Measurements from ENCODE around the gene OR6S1.
"Not testable (repeated sequence)": the region's sequence is repeated elsewhere in the genome, so short reads cannot be mapped to it uniquely, and the experiment has no call there.

Gene OR6S1

GRCh38 chr14:20602583-20602982, 38.9 kb downstream of the OR6S1 start (continued):
- TF ChIP-seq CREB5 (CRISPR knock-in tag; IDR thresholded peaks at IDR 0.05; ENCODE audit: low read depth) (no peak), ZC3H10 (CRISPR knock-in tag; IDR thresholded peaks at IDR 0.05) (no peak), BACH2 (CRISPR knock-in tag; IDR thresholded peaks at IDR 0.05; ENCODE audit: borderline replicate concordance) (no peak), ZNF8 (CRISPR knock-in tag; IDR thresholded peaks at IDR 0.05) (no peak), TOX (CRISPR knock-in tag; IDR thresholded peaks at IDR 0.05; ENCODE audit: borderline replicate concordance) (no peak)

- ATAC-seq: no peak
- no peak for TF ChIP-seq ZNF565 (CRISPR knock-in tag; conservative IDR thresholded peaks at IDR 0.05; ENCODE audit: low read depth)
- TF ChIP-seq TSHZ2 (CRISPR knock-in tag; IDR thresholded peaks at IDR 0.05): no peak
- TF ChIP-seq OSR1 (CRISPR knock-in tag; IDR thresholded peaks at IDR 0.05): no peak
- no peak for TF ChIP-seq ESRRG (CRISPR knock-in tag; IDR thresholded peaks at IDR 0.05)
- TF ChIP-seq SNAI2 (CRISPR knock-in tag; IDR thresholded peaks at IDR 0.05): no peak
These were observed 40.0 kb downstream of the OR6S1 start for GRCh38 chr14:20601522-20601921.

- no peak for ATAC-seq
- TF ChIP-seq ZFP30 (CRISPR knock-in tag; IDR thresholded peaks at IDR 0.05): no peak
- no peak for TF ChIP-seq POU6F1 (CRISPR knock-in tag; IDR thresholded peaks at IDR 0.05; ENCODE audit: borderline replicate concordance, low read depth)
- TF ChIP-seq CSDC2 (CRISPR knock-in tag; IDR thresholded peaks at IDR 0.05): no peak
- no peak for TF ChIP-seq ZFP3 (CRISPR knock-in tag; IDR thresholded peaks at IDR 0.05)
- TF ChIP-seq CREB5 (CRISPR knock-in tag; IDR thresholded peaks at IDR 0.05; ENCODE audit: low read depth): no peak
- TF ChIP-seq ZNF8 (CRISPR knock-in tag; IDR thresholded peaks at IDR 0.05): no peak
- TF ChIP-seq RARB (CRISPR knock-in tag; IDR thresholded peaks at IDR 0.05): no peak
- TF ChIP-seq ESRRG (CRISPR knock-in tag; IDR thresholded peaks at IDR 0.05): no peak
- TF ChIP-seq PPARA (CRISPR knock-in tag; IDR thresholded peaks at IDR 0.05; ENCODE audit: borderline replicate concordance): no peak
- no peak for TF ChIP-seq TOX (CRISPR knock-in tag; IDR thresholded peaks at IDR 0.05; ENCODE audit: borderline replicate concordance)
- no peak for TF ChIP-seq TCF4 (CRISPR knock-in tag; IDR thresholded peaks at IDR 0.05; ENCODE audit: borderline replicate concordance)
- no peak for TF ChIP-seq PATZ1 (CRISPR knock-in tag; IDR thresholded peaks at IDR 0.05; ENCODE audit: borderline replicate concordance)
- no peak for TF ChIP-seq TSHZ2 (CRISPR knock-in tag; IDR thresholded peaks at IDR 0.05)
- no peak for TF ChIP-seq BACH2 (CRISPR knock-in tag; IDR thresholded peaks at IDR 0.05; ENCODE audit: borderline replicate concordance)
- TF ChIP-seq SNAI2 (CRISPR knock-in tag; IDR thresholded peaks at IDR 0.05): no peak
- no peak for TF ChIP-seq ARNTL (CRISPR knock-in tag; IDR thresholded peaks at IDR 0.05; ENCODE audit: borderline replicate concordance, low read depth)
- no peak for TF ChIP-seq ZNF70 (CRISPR knock-in tag; IDR thresholded peaks at IDR 0.05)
- TF ChIP-seq OSR1 (CRISPR knock-in tag; IDR thresholded peaks at IDR 0.05): no peak
- no peak for TF ChIP-seq ISL1 (CRISPR knock-in tag; IDR thresholded peaks at IDR 0.05)
- no peak for TF ChIP-seq ZNF565 (CRISPR knock-in tag; conservative IDR thresholded peaks at IDR 0.05; ENCODE audit: low read depth)
These were observed 44.4 kb downstream of the OR6S1 start for GRCh38 chr14:20597108-20597507.

GRCh38 chr14:20595726-20596125, 45.8 kb downstream of the OR6S1 start:
- not testable (repeated sequence) for ATAC-seq
